GM12873 (cell line): ENCODE measurements around the gene SLC41A3.

Experiments used
- TF ChIP-seq, protein P1 (sequence below): IDR thresholded peaks from 2 replicates; pipeline ENCODE4 v1.5.1; 2012; ENCODE audit warnings: low read depth, mild to moderate bottlenecking, moderate library complexity, low read length, control low read depth; ENCODE audit not compliant: insufficient read depth; ENCODE audit errors: missing control alignments

Gene SLC41A3

DNA sequence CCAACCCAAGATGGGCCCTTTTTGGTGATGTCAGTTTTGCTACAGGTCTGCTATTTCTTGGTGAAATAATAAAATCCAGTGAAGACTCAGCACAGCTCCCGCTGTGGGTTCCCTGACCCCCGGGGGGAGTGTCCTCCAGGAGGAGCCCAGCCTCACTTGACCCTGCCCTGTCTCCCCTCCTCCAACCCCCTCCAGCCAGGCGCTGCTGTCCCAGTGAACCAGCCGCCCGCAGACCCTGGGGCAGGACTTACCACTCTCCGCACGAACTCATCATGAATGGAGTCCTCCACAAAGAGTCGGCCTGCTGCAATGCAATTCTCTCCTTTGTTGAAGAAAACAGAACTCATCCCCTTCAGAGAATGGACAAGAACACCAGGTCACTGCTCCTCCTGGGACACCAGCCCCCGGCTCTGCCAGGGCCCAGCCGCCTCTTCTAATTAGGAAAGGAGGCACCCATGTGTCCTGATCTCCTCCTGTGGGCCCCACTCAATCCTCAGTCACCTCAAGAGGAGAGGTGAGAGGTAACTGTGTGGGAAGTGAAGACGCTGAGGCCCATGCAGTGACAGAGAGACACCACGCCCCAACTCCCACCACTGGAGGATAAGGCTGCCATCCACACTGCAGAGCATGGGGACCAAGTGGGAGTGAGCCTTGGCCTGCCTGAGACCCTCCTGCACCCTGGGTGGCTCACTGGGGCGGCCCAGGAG is 28.8 kb upstream of the SLC41A3 start:
- TF ChIP-seq, protein P1, sequence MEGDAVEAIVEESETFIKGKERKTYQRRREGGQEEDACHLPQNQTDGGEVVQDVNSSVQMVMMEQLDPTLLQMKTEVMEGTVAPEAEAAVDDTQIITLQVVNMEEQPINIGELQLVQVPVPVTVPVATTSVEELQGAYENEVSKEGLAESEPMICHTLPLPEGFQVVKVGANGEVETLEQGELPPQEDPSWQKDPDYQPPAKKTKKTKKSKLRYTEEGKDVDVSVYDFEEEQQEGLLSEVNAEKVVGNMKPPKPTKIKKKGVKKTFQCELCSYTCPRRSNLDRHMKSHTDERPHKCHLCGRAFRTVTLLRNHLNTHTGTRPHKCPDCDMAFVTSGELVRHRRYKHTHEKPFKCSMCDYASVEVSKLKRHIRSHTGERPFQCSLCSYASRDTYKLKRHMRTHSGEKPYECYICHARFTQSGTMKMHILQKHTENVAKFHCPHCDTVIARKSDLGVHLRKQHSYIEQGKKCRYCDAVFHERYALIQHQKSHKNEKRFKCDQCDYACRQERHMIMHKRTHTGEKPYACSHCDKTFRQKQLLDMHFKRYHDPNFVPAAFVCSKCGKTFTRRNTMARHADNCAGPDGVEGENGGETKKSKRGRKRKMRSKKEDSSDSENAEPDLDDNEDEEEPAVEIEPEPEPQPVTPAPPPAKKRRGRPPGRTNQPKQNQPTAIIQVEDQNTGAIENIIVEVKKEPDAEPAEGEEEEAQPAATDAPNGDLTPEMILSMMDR: no peak

DNA sequence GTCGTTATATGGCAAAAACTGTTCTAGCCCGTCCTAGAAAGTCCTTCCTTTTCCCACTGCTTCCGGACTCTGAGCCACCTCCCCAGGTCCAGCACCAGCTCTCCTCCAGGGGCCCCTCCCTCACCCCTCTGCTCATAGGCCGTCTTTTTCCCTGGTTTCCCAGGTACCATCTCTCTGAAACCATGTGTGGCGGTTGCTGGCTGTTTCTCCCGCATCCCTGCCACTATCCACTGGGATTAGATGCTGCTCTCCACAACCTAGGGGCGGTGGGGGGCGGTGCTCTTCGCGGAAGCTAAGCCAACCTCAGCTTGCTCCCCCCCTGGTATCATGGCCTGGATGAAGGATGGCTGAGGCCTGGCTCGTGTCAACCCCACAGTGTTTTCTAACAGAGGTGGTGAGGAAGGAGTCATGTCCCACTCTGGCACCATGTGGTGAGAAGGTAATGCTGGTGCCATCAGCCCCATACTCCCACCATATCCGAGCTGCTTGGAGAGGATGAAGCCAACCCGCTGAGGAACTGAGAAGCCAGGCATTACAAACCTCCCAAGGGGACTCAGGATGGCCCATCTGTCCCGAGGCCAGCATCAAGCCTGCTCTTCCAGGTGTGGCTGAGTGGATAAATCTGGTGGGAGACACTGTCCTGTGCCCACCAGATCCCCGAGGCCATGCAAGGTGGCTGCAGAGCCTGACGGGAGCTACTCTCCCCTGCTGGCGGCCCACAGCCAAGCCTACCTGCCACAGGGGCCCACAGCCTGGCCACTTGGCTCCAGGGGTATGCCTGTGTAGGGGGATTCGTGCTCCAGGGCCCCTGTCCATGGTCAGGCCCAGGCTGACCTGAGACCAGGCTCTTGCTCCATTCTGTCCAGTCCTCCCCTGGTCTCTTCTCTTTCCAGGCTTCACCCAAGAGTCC is 27.9 kb upstream of the SLC41A3 start:
- TF ChIP-seq, protein P1: no peak

DNA sequence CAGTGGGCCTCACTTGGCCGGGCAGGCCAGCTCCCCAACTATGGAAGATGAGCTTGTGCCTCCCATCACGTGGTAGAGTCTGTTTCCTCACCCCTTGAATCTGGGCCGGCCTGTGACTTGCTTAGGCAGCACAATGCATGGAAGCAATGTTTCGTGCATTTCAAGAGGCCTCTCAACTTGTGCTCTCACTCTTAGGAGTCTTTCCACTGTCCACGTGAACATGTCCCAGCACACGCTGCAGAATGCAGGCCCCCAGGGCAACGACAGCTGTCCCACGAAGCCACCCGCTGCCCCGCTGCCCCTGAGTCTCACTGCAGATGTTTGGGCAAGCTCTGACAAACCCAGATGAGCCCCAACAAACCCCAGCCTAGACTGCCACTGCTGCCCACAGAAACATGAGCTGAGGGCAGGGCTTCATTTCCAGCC is 27.2 kb upstream of the SLC41A3 start:
- TF ChIP-seq, protein P1: no peak

DNA sequence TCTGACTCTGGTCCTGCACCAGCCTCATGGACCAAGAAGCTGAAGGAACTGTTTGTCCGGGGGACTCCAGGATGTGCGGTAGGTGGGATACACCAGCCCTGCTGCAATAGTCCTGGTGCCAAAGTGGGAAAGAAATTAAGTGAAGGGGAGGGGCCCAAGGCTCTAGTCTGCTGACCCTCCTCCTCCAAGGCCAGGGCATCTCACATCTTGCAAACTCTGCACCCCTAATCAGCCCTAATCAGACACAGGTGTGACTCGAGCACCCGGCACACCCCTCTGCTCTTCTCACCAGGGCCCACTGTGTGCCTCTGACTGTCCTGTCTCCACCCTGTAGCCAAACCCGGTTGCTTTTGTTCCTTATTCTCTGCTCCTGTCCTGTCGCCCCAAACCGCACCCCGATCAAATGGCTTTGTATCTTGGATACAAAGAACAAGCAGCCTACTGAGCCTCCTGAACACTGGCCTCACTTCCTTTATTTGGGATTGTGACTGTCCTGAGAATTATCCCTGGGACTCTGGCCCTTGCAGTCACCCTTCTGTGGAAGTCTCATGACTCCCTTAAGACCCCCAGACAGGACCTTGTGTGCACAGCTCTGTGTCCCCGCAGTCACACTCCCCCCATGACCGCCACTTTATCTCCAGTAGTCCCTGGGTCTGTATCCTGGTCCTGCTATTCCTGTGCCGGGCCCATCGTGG is 26.7 kb upstream of the SLC41A3 start:
- TF ChIP-seq, protein P1: no peak

DNA sequence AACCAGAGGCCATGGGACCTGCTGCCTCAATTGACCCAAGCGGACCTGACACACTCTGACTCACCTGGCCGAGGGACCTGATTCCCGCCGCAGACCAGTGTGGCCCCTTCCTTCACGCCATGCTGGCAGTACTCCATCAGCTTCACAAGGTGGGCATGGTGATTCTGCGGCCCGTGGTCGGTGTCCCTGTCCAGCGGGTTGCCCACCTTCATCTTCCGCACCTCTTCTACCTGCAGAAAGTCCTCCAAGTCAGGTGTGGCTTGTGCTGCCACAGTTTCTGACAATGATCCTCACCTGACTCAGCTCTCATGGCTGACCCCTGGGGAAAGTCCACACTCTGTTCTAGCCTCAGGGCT is 25.9 kb upstream of the SLC41A3 start:
- TF ChIP-seq, protein P1: no peak

DNA sequence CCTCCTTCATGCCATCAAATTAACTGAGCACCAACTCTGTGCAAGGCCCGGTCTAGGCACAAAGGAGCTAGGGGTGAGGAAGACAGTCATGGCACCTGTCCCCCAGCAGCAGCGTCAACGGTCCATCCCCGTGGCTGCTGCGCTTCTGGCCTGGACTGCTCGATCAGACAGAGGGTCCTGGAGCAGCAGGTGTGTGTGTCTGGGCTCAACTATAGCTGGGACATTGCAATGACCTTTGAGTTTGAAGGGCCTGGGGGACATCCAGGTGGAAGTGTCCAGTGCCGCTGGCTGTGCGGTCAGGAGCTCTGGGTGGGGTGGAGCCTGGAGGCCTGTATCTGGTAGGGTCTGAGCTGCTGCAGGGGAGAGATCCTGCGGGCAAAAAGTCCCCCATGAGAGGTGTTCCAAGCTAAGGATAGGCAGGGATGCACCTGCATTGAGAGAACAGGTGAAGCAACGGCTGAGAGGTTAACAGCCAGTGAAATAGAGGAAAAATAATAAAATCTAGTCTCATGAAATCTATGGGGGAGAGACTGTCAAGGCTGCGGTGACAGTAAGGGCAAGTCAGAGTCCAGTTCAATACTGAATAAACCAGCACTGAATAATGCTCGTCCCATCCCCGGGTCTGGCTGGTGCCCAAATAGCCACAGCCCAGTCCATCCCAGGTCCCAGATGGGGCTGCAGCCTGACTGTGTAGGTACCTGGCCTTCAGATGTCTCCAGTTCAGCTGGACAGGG is 25.4 kb upstream of the SLC41A3 start:
- TF ChIP-seq, protein P1: no peak
